Measurements from ENCODE around the gene ASIC4. TPM values are rescaled to one million over a fixed set of nuclear protein-coding genes. Genes with fewer than 3 reads are reported as not detected.

Gene ASIC4
- total and polyA plus RNA-seq, 2 of the 13 experiments (the other 11 are each of a cell fraction or from before 2014, with no cell fraction given) = 0.03 TPM; not detected in 1

DNA sequence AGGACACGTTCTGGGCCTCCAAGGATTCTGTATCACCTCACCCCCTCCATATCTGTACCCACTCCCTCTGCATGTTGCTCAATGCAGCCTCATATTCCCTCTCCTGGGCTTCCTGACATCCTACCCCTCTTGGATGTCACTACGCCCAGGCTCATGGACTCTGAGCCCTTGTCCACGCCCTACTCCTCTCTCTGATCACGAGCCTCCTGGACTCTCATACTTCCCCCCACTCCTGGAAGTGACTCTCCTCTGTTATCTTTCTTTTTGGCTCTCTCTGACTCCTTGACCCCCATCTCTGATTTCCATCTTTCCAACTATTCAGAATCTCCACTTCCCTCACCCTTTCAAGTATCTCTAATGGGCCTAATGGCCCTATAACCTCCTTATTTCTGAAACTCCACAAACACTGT lies 31.7 kb downstream of the ASIC4 start (continued):
- TF ChIP-seq, protein P1, sequence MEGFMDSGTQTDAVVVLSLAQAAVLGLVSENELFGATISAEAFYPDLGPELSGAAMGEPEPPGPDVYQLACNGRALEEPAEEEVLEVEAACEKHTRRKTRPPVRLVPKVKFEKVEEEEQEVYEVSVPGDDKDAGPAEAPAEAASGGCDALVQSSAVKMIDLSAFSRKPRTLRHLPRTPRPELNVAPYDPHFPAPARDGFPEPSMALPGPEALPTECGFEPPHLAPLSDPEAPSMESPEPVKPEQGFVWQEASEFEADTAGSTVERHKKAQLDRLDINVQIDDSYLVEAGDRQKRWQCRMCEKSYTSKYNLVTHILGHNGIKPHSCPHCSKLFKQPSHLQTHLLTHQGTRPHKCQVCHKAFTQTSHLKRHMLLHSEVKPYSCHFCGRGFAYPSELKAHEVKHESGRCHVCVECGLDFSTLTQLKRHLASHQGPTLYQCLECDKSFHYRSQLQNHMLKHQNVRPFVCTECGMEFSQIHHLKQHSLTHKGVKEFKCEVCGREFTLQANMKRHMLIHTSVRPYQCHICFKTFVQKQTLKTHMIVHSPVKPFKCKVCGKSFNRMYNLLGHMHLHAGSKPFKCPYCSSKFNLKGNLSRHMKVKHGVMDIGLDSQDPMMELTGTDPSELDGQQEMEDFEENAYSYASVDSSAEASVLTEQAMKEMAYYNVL (CRISPR knock-in tag; IDR thresholded peaks at IDR 0.05; ENCODE audit: borderline replicate concordance) = 0 out of 2 replicates have a peak, but pooled peaks have one; percentile 83
- TF ChIP-seq, protein P2, sequence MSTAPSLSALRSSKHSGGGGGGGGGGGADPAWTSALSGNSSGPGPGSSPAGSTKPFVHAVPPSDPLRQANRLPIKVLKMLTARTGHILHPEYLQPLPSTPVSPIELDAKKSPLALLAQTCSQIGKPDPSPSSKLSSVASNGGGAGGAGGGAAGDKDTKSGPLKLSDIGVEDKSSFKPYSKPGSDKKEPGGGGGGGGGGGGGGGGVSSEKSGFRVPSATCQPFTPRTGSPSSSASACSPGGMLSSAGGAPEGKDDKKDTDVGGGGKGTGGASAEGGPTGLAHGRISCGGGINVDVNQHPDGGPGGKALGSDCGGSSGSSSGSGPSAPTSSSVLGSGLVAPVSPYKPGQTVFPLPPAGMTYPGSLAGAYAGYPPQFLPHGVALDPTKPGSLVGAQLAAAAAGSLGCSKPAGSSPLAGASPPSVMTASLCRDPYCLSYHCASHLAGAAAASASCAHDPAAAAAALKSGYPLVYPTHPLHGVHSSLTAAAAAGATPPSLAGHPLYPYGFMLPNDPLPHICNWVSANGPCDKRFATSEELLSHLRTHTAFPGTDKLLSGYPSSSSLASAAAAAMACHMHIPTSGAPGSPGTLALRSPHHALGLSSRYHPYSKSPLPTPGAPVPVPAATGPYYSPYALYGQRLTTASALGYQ (CRISPR knock-in tag; IDR thresholded peaks at IDR 0.05) = no peak
- TF ChIP-seq DNMT3B (CRISPR knock-in tag; conservative IDR thresholded peaks at IDR 0.05) = no peak
- TF ChIP-seq KDM6A (CRISPR knock-in tag; IDR thresholded peaks at IDR 0.05; ENCODE audit: low read depth) = 0 out of 2 replicates have a peak, but pooled peaks have one; percentile 56
- no peak for TF ChIP-seq SRF (IDR thresholded peaks at IDR 0.05; ENCODE audit: low read depth, low read length)
- TF ChIP-seq ZNF33A (CRISPR knock-in tag; IDR thresholded peaks at IDR 0.05; ENCODE audit: borderline replicate concordance) = no peak
- no peak for TF ChIP-seq ZC3H4 (CRISPR knock-in tag; IDR thresholded peaks at IDR 0.05; ENCODE audit: borderline replicate concordance)
- TF ChIP-seq PRPF4 (IDR thresholded peaks at IDR 0.05; ENCODE audit: low read depth, low read length, poor library complexity, severe bottlenecking) = no peak
- no peak for TF ChIP-seq ZNF839 (CRISPR knock-in tag; IDR thresholded peaks at IDR 0.05; ENCODE audit: borderline replicate concordance)
- TF ChIP-seq ZNF446 (CRISPR knock-in tag; IDR thresholded peaks at IDR 0.05) = no peak
- no peak for TF ChIP-seq ZNF138 (CRISPR knock-in tag; IDR thresholded peaks at IDR 0.05; ENCODE audit: low read depth)
- no peak for TF ChIP-seq ZNF570 (CRISPR knock-in tag; IDR thresholded peaks at IDR 0.05; ENCODE audit: borderline replicate concordance)
- TF ChIP-seq, protein P3, sequence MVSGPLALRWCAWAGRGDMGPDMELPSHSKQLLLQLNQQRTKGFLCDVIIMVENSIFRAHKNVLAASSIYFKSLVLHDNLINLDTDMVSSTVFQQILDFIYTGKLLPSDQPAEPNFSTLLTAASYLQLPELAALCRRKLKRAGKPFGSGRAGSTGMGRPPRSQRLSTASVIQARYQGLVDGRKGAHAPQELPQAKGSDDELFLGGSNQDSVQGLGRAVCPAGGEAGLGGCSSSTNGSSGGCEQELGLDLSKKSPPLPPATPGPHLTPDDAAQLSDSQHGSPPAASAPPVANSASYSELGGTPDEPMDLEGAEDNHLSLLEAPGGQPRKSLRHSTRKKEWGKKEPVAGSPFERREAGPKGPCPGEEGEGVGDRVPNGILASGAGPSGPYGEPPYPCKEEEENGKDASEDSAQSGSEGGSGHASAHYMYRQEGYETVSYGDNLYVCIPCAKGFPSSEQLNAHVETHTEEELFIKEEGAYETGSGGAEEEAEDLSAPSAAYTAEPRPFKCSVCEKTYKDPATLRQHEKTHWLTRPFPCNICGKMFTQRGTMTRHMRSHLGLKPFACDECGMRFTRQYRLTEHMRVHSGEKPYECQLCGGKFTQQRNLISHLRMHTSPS (CRISPR knock-in tag; IDR thresholded peaks at IDR 0.05; ENCODE audit: low read depth) = no peak
- TF ChIP-seq, protein P4, sequence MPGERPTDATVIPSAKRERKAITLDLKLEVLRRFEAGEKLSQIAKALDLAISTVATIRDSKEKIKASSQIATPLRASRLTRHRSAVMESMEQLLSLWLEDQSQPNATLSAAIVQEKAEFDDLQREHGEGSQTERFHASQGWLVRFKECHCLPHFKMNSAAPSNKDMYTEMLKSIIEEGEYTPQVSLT (CRISPR knock-in tag; IDR thresholded peaks at IDR 0.05; ENCODE audit: borderline replicate concordance, low read depth) = no peak
- TF ChIP-seq ZZZ3 (CRISPR knock-in tag; IDR thresholded peaks at IDR 0.05; ENCODE audit: borderline replicate concordance) = no peak
- TF ChIP-seq, protein P5, sequence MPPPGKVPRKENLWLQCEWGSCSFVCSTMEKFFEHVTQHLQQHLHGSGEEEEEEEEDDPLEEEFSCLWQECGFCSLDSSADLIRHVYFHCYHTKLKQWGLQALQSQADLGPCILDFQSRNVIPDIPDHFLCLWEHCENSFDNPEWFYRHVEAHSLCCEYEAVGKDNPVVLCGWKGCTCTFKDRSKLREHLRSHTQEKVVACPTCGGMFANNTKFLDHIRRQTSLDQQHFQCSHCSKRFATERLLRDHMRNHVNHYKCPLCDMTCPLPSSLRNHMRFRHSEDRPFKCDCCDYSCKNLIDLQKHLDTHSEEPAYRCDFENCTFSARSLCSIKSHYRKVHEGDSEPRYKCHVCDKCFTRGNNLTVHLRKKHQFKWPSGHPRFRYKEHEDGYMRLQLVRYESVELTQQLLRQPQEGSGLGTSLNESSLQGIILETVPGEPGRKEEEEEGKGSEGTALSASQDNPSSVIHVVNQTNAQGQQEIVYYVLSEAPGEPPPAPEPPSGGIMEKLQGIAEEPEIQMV (CRISPR knock-in tag; IDR thresholded peaks at IDR 0.05; ENCODE audit: low read depth) = no peak
- TF ChIP-seq, protein P6, sequence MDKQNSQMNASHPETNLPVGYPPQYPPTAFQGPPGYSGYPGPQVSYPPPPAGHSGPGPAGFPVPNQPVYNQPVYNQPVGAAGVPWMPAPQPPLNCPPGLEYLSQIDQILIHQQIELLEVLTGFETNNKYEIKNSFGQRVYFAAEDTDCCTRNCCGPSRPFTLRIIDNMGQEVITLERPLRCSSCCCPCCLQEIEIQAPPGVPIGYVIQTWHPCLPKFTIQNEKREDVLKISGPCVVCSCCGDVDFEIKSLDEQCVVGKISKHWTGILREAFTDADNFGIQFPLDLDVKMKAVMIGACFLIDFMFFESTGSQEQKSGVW (CRISPR knock-in tag; IDR thresholded peaks at IDR 0.05; ENCODE audit: borderline replicate concordance) = no peak
- peak; percentile 85 for TF ChIP-seq HNF4G (IDR thresholded peaks at IDR 0.05; ENCODE audit: borderline replicate concordance, low read depth, low read length)
- TF ChIP-seq HNF4G (CRISPR knock-in tag; IDR thresholded peaks at IDR 0.05; ENCODE audit: borderline replicate concordance, low read depth) = peak; percentile 83; the same call in 1 of the 2 replicates
- TF ChIP-seq NFE2 (CRISPR knock-in tag; IDR thresholded peaks at IDR 0.05) = no peak
- peak; percentile 47; the same call in 1 of the 2 replicates for TF ChIP-seq BHLHE40 (IDR thresholded peaks at IDR 0.05; ENCODE audit: low read length)
- peak; percentile 89; the same call in 1 of the 2 replicates for TF ChIP-seq NFKBIZ (CRISPR knock-in tag; IDR thresholded peaks at IDR 0.05)

Measured in HepG2 (cell line).